ENCODE results near the gene EHF. TPM values are rescaled to one million over a fixed set of nuclear protein-coding genes. Genes with fewer than 3 reads are reported as not detected.

EHF gene
- total and polyA plus RNA-seq, 9 of the 15 experiments (the other 6 are each of a cell fraction or from before 2014, with no cell fraction given) = 0.04 to 0.54 (median 0.37) TPM

DNA sequence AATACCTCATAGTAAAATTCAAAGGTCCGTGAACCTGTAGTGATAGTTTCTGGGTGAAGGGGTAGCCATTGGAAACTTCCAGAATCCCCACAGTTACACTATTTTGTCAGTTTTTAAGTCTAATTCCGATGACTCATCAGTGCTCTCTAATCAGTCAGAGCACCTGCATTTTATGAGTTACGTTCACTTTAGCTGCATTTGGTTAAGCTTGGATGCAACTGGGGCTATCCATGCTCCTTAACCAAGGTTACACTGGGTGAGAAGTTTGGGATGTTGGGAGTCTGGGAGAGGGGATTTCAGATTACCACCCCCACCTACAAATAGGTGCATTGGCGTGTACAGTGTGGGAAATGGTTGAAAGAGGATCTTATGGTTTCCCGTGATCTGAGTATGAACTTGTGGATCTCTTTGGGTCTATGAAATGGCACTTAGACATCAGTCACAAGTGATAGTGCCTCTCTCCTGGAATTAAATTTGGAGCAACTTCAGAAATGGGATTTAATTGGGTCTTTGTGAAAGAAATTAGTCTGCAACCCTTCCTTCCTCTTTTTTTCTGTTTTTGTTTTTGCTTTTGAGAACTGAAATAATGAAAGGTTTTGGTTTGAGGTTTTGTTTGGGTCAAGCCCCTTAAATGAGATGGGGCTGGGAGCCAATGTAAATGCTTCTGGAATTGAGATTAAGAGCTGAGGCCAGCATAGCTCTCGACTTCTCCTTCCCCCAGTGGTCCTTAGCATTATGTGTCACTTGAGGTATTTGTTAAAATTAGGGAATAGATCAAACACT is 31.5 kb downstream of the EHF start (continued):
- TF ChIP-seq, protein P1, sequence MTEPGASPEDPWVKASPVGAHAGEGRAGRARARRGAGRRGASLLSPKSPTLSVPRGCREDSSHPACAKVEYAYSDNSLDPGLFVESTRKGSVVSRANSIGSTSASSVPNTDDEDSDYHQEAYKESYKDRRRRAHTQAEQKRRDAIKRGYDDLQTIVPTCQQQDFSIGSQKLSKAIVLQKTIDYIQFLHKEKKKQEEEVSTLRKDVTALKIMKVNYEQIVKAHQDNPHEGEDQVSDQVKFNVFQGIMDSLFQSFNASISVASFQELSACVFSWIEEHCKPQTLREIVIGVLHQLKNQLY (CRISPR knock-in tag; conservative IDR thresholded peaks at IDR 0.05) = 0 out of 4 replicates have a peak, but pooled peaks of 1 of the 2 experiments have one; percentile 13
- TF ChIP-seq ZNF133 (CRISPR knock-in tag; IDR thresholded peaks at IDR 0.05) (no peak), NCOA6 (IDR thresholded peaks at IDR 0.05) (no peak), ASH1L (IDR thresholded peaks at IDR 0.05; ENCODE audit: borderline replicate concordance, low read depth, partially characterized antibody) (no peak), NFIX (CRISPR knock-in tag; IDR thresholded peaks at IDR 0.05; ENCODE audit: low read depth) (no peak), HDAC8 (tag; IDR thresholded peaks at IDR 0.05) (no peak), FOSL1 (tag; conservative IDR thresholded peaks at IDR 0.05) (peak; percentile 92), BRD9 (IDR thresholded peaks at IDR 0.05; ENCODE audit: low read depth, partially characterized antibody) (no peak), ZNF444 (CRISPR knock-in tag; IDR thresholded peaks at IDR 0.05) (no peak), RFX1 (IDR thresholded peaks at IDR 0.05) (no peak), ZBED1 (IDR thresholded peaks at IDR 0.05) (no peak), JUND (IDR thresholded peaks at IDR 0.05; ENCODE audit: borderline replicate concordance, low read depth, low read length) (peak; percentile 96), JUND (tag; IDR thresholded peaks at IDR 0.05; ENCODE audit: borderline replicate concordance, low read depth, low read length) (peak; percentile 96), MEIS2 (IDR thresholded peaks at IDR 0.05; ENCODE audit: partially characterized antibody) (peak; percentile 46), ATF1 (CRISPR knock-in tag; IDR thresholded peaks at IDR 0.05) (no peak), ATF1 (tag; IDR thresholded peaks at IDR 0.05) (peak; percentile 18; the same call in 1 of the 2 replicates), RNF2 (IDR thresholded peaks at IDR 0.05) (no peak), FOS (IDR thresholded peaks at IDR 0.05; ENCODE audit: extremely low read depth, insufficient read length) (peak; percentile 65), DPF2 (IDR thresholded peaks at IDR 0.05) (peak; percentile 91), ZNF785 (CRISPR knock-in tag; IDR thresholded peaks at IDR 0.05) (no peak), PTBP1 (IDR thresholded peaks at IDR 0.05; ENCODE audit: low read depth, low read length) (no peak), C11orf30 (IDR thresholded peaks at IDR 0.05; ENCODE audit: low read depth) (peak; percentile 91)
- TF ChIP-seq, protein P2, sequence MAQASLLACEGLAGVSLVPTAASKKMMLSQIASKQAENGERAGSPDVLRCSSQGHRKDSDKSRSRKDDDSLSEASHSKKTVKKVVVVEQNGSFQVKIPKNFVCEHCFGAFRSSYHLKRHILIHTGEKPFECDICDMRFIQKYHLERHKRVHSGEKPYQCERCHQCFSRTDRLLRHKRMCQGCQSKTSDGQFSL (CRISPR knock-in tag; IDR thresholded peaks at IDR 0.05) = no peak
- TF ChIP-seq, protein P2 (tag; IDR thresholded peaks at IDR 0.05) = no peak
- TF ChIP-seq, protein P3, sequence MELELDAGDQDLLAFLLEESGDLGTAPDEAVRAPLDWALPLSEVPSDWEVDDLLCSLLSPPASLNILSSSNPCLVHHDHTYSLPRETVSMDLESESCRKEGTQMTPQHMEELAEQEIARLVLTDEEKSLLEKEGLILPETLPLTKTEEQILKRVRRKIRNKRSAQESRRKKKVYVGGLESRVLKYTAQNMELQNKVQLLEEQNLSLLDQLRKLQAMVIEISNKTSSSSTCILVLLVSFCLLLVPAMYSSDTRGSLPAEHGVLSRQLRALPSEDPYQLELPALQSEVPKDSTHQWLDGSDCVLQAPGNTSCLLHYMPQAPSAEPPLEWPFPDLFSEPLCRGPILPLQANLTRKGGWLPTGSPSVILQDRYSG (tag; conservative IDR thresholded peaks at IDR 0.05; ENCODE audit: low read depth) = no peak
- TF ChIP-seq, protein P4, sequence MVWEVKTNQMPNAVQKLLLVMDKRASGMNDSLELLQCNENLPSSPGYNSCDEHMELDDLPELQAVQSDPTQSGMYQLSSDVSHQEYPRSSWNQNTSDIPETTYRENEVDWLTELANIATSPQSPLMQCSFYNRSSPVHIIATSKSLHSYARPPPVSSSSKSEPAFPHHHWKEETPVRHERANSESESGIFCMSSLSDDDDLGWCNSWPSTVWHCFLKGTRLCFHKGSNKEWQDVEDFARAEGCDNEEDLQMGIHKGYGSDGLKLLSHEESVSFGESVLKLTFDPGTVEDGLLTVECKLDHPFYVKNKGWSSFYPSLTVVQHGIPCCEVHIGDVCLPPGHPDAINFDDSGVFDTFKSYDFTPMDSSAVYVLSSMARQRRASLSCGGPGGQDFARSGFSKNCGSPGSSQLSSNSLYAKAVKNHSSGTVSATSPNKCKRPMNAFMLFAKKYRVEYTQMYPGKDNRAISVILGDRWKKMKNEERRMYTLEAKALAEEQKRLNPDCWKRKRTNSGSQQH (CRISPR knock-in tag; IDR thresholded peaks at IDR 0.05) = no peak

All from K562 (cell line).